Left lung (tissue), 10 donors: Measurements from ENCODE around the gene FOXN1. TPM values are rescaled to one million over a fixed set of nuclear protein-coding genes. Genes with fewer than 3 reads are reported as not detected.

Experiments used
- ATAC-seq: fragments of 200-7000 bp; cut with Tn5 transposase; one replicate; pipeline ENCODE4 v1.9.1; 2020; ENCODE audit warnings: moderate library complexity
- DNase-seq, 4 donors: peaks; one replicate each; pipeline ENCODE4 v3.0.0-alpha.2; 2013 to 2020
- H3K27ac ChIP-seq, 2 donors: fragments of 200-600 bp; sonication (generic) in 1 of 2; one replicate each; pipeline versions ENCODE4 v1.5.0 to v1.8.0; 2020 to 2021
- H3K27me3 ChIP-seq, 2 donors: fragments of 200-600 bp; sonication (generic) in 1 of 2; one replicate each; pipeline versions ENCODE4 v1.5.0 to v1.8.0; 2020 to 2021
- H3K36me3 ChIP-seq, 2 donors: fragments of 200-600 bp; sonication (generic) in 1 of 2; one replicate each; pipeline versions ENCODE4 v1.5.0 to v1.8.0; 2020 to 2021
- H3K4me1 ChIP-seq, 2 donors: fragments of 200-600 bp; one replicate each; pipeline ENCODE4 v1.8.0; 2021
- H3K4me3 ChIP-seq, 2 donors: fragments of 200-600 bp; sonication (generic) in 1 of 2; one replicate each; pipeline versions ENCODE4 v1.5.0 to v1.8.0; 2020 to 2021; ENCODE audit warnings: mild to moderate bottlenecking in 1 of 2
- H3K9me3 ChIP-seq, 2 donors: fragments of 200-600 bp; sonication (generic) in 1 of 2; one replicate each; pipeline versions ENCODE4 v1.5.0 to v1.8.0; 2020 to 2021
- intact Hi-C, 2 donors: fragments of 100-400 bp; cut with DNase I; formaldehyde crosslinking; loops; one replicate each; pipeline versions ENCODE4 v1.11.2 to v1.14.2; 2022
- polyA plus RNA-seq, 6 donors: library from polyadenylated mRNA; unstranded; fragments of 120-200 nt; gene quantifications; one replicate each; pipeline ENCODE4 v1.2.1, GENCODE V29; 2013; ENCODE audit not compliant: insufficient read length in 6 of 6
- total RNA-seq, 2 donors: library from RNA; stranded (reverse); fragmentation: NEBNext Ultra II Directional; extraction: Animal tissue kit (Norgen Biotek cat#: 25700); gene quantifications; one replicate each; pipeline ENCODE4 v1.2.1, GENCODE V29; 2021
- TF ChIP-seq, protein P1 (sequence below), 2 donors: fragments of 200-600 bp; sonication (generic) in 1 of 2; IDR thresholded peaks; one replicate each; pipeline versions ENCODE4 v1.5.0 to v1.8.0; 2021; ENCODE audit warnings: antibody characterized with exemption in 2 of 2
- donor health status: DM: no; HTN: yes; CAD: no.
- donor health status: DM: no; HTN: no; CAD: no.

Gene FOXN1
- total and polyA plus RNA-seq, 8 donors: 0.06 to 0.29 (median 0.18) TPM

- Histone ChIP-seq H3K36me3 (no peaks in the 10 kb centered on the region), H3K27ac (no peak overlapping the region), H3K27me3 (peaks cover 0 to 6% of the 10 kb centered on the region in 2 donors), H3K9me3 (no peaks in the 10 kb centered on the region), H3K4me1 (peaks cover 0 to 29% of the 10 kb centered on the region in 2 donors), H3K4me3 (no peak overlapping the region)
- TF ChIP-seq, protein P1, sequence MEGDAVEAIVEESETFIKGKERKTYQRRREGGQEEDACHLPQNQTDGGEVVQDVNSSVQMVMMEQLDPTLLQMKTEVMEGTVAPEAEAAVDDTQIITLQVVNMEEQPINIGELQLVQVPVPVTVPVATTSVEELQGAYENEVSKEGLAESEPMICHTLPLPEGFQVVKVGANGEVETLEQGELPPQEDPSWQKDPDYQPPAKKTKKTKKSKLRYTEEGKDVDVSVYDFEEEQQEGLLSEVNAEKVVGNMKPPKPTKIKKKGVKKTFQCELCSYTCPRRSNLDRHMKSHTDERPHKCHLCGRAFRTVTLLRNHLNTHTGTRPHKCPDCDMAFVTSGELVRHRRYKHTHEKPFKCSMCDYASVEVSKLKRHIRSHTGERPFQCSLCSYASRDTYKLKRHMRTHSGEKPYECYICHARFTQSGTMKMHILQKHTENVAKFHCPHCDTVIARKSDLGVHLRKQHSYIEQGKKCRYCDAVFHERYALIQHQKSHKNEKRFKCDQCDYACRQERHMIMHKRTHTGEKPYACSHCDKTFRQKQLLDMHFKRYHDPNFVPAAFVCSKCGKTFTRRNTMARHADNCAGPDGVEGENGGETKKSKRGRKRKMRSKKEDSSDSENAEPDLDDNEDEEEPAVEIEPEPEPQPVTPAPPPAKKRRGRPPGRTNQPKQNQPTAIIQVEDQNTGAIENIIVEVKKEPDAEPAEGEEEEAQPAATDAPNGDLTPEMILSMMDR (IDR thresholded peaks at IDR 0.05): no peak
- intact Hi-C loops: no loop called here
- ATAC-seq: no peak
- no peak for DNase-seq
These were observed 35.8 kb upstream of the FOXN1 start for GRCh38 chr17:28470266-28470913.

GRCh38 chr17:28470914-28471366, 35.2 kb upstream of the FOXN1 start:
- Histone ChIP-seq H3K4me1 (peaks cover 0 to 28% of the 10 kb centered on the region in 2 donors), H3K4me3 (no peak overlapping the region), H3K27ac (no peak overlapping the region), H3K9me3 (no peaks in the 10 kb centered on the region), H3K27me3 (peaks cover 0 to 1% of the 10 kb centered on the region in 2 donors), H3K36me3 (no peaks in the 10 kb centered on the region)
- TF ChIP-seq, protein P1 (IDR thresholded peaks at IDR 0.05): no peak
- intact Hi-C loops: no loop called here
- no peak for DNase-seq
- no peak for ATAC-seq

- no peaks in the 10 kb centered on the region for H3K9me3 ChIP-seq
- no peak overlapping the region for H3K4me3 ChIP-seq
- no peak for DNase-seq
- ATAC-seq: no peak
- TF ChIP-seq, protein P1 (IDR thresholded peaks at IDR 0.05): no peak
- intact Hi-C loops: no loop called here
- no peaks in the 10 kb centered on the region for H3K36me3 ChIP-seq
- H3K4me1 ChIP-seq: peaks cover 0 to 20% of the 10 kb centered on the region in 2 donors
- no peak overlapping the region for H3K27ac ChIP-seq
- H3K27me3 ChIP-seq: no peaks in the 10 kb centered on the region
These were observed 34.4 kb upstream of the FOXN1 start for GRCh38 chr17:28471531-28472342.

- H3K36me3 ChIP-seq: no peaks in the 10 kb centered on the region
- TF ChIP-seq, protein P1 (IDR thresholded peaks at IDR 0.05): no peak
- peaks cover 0 to 9% of the 10 kb centered on the region in 2 donors for H3K4me1 ChIP-seq
- intact Hi-C loops: no loop called here
- no peak for ATAC-seq
- H3K9me3 ChIP-seq: no peaks in the 10 kb centered on the region
- no peak overlapping the region for H3K4me3 ChIP-seq
- H3K27ac ChIP-seq: no peak overlapping the region
- H3K27me3 ChIP-seq: no peaks in the 10 kb centered on the region
- DNase-seq: no peak
These were observed 33.2 kb upstream of the FOXN1 start for GRCh38 chr17:28472871-28473497.

DNA sequence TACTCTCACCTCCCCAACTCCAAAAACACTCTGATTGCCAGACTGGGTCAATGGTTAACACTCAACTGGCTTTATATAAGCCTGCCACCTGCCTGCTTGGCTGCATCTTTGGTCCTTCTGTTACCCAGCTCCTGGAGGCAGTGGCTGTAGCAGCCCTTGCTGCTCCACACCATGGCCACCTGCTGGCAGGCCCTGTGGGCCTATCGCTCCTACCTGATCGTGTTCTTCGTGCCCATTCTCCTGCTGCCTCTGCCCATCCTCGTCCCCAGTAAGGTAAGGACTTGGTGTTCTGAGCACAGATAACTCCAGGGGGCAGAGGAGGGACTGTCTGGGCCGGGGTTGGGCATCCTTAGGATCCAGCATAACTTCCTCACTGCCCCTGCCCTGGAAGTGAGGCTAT, 32.6 kb upstream of the FOXN1 start, which contains the start of gene SLC13A2:
Gene SLC13A2, plus strand, starts transcription at position 103 of the 400 bp plus-strand sequence. Its CDS starts 69 bp downstream, at position 172.
- no peaks in the 10 kb centered on the region for H3K9me3 ChIP-seq
- TF ChIP-seq, protein P1 (IDR thresholded peaks at IDR 0.05): no peak
- intact Hi-C loops: no loop called here
- H3K36me3 ChIP-seq: no peaks in the 10 kb centered on the region
- DNase-seq: no peak
- no peaks in the 10 kb centered on the region for H3K27me3 ChIP-seq
- no peak within 1 kb of the TSS for H3K27ac ChIP-seq
- H3K4me3 ChIP-seq: no peak within 1 kb of the TSS
- peaks cover 0 to 9% of the 10 kb centered on the region in 2 donors for H3K4me1 ChIP-seq
- ATAC-seq: peak; percentile 17
